ENCODE measurements around the gene MAPRE3.

DNA sequence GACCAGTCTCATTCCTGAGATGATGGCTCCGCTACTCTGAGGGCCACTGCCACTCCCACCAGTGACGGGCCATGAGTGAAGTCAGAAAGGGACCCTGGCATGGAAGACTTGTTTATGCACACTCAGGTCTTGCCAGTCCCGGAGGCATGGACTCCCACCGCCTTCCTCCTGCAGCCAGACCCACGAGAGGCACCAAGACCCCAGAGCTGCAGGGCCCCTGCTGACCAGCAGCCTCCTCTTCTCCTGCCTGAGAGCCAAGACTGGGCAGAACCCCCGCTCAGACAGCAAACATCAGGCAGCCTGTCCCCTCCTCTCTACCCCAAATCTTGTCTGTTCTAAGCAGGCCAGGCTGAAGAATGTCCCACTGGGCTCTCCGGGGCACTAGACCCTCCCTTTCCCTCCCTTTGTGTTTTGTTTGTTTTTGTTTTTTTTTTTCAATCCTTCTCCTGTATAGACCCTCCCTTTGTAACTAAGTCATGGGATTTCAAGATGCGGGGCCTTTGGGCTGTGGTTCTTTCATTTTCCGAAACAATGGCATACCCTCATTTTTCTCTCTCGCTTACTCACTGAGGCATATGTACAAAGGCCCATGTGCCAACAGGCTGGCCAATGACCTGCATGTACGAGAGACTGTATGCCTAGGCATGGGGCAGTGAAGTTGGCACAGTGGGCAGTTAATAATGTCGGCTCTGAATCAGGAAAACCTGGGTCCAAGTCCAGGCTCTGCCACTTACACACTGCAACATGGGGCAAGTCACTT lies 24.3 kb upstream of the MAPRE3 start:
- TF ChIP-seq, protein P1, sequence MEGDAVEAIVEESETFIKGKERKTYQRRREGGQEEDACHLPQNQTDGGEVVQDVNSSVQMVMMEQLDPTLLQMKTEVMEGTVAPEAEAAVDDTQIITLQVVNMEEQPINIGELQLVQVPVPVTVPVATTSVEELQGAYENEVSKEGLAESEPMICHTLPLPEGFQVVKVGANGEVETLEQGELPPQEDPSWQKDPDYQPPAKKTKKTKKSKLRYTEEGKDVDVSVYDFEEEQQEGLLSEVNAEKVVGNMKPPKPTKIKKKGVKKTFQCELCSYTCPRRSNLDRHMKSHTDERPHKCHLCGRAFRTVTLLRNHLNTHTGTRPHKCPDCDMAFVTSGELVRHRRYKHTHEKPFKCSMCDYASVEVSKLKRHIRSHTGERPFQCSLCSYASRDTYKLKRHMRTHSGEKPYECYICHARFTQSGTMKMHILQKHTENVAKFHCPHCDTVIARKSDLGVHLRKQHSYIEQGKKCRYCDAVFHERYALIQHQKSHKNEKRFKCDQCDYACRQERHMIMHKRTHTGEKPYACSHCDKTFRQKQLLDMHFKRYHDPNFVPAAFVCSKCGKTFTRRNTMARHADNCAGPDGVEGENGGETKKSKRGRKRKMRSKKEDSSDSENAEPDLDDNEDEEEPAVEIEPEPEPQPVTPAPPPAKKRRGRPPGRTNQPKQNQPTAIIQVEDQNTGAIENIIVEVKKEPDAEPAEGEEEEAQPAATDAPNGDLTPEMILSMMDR (IDR thresholded peaks at IDR 0.05) = no peak
- no peak for TF ChIP-seq POLR2AphosphoS5 (IDR thresholded peaks at IDR 0.05)
